HepG2 (cell line): ENCODE data around the gene IMP3. TPM values are rescaled to one million over a fixed set of nuclear protein-coding genes. Genes with fewer than 3 reads are reported as not detected.

Source experiments
- ATAC-seq: fragments of 200-7000 bp; cut with Tn5 transposase; 3 replicates; pipeline ENCODE4 v1.9.1; 2020; ENCODE audit warnings: mild to moderate bottlenecking, moderate library complexity
- BruUV-seq: library from RNA; stranded (reverse); fragments of 400-500 nt; replicated peaks from 2 replicates; lab custom pipeline; 2021; lab: Mats Ljungman, UMichigan
- CTCF ChIA-PET: fragments of 300-600 bp; formaldehyde crosslinking; extraction: SDS; loops from one replicate; lab custom pipeline; 2021; ENCODE audit warnings: low total read pairs, inconsistent platforms, low intra/inter-chr PET ratio; lab: Yijun Ruan, JAX
- POLR2A ChIA-PET: fragments of 350-600 bp; sonication (Branson Sonifier 250); formaldehyde crosslinking; loops from one replicate; lab custom pipeline; 2020; ENCODE audit warnings: antibody characterized with exemption, inconsistent platforms; lab: Yijun Ruan, JAX
- DNase-seq: peaks from one replicate; pipeline ENCODE4 v3.0.0-alpha.2; 2015; ENCODE audit warnings: low spot score
- FAIRE-seq: peaks from 3 replicates; lab custom pipeline; 2011; peaks lifted over from hg19 to GRCh38; lab: Jason Lieb, UNC
- H2AFZ ChIP-seq: one replicate; pipeline ENCODE4 v1.6.1; 2011; ENCODE audit warnings: low read length, inconsistent platforms
- H3K27ac ChIP-seq: fragments of 300-600 bp; 3 replicates; pipeline ENCODE4 v1.8.0; 2011; ENCODE audit warnings: mixed run types, mild to moderate bottlenecking, mixed read lengths, low read length, inconsistent platforms; ENCODE audit not compliant: insufficient read depth; ENCODE audit errors: extremely low read length
- H3K27me3 ChIP-seq, 2 experiments: fragments of 200-600 bp in 1 of 2; 2 replicates in 1 of 2; 3 replicates in 1 of 2; pipeline versions ENCODE4 v1.6.0 to v1.8.0; 2011; ENCODE audit warnings: low read length in 2 of 2, mild to moderate bottlenecking in 2 of 2, moderate library complexity in 2 of 2, inconsistent platforms in 1 of 2; ENCODE audit not compliant: insufficient read depth in 2 of 2, control insufficient read depth in 1 of 2
- H3K36me3 ChIP-seq, 2 experiments: fragments of 200-600 bp in 1 of 2; replicated peaks in 1 of 2; 2 replicates in 1 of 2; 3 replicates in 1 of 2; pipeline versions ENCODE4 v1.5.1 to v1.8.0; 2011; ENCODE audit warnings: low read length in 2 of 2, inconsistent platforms in 1 of 2; ENCODE audit not compliant: insufficient read depth in 2 of 2, control insufficient read depth in 1 of 2
- H3K4me1 ChIP-seq: 2 replicates; pipeline ENCODE4 v1.5.1; 2012; ENCODE audit warnings: low read length, inconsistent platforms; ENCODE audit not compliant: insufficient read depth
- H3K4me2 ChIP-seq: 2 replicates; pipeline ENCODE4 v1.6.0; 2011; ENCODE audit warnings: low read depth, low read length, inconsistent platforms
- H3K4me3 ChIP-seq, 3 experiments: fragments of 200-600 bp in 1 of 3; sonication (generic), shearing (Covaris generic) in 1 of 3; replicated peaks in 1 of 3; 2 replicates each; pipeline ENCODE4 v1.5.1; 2011 to 2016; ENCODE audit warnings: low read length in 3 of 3, inconsistent platforms in 2 of 3, low read depth in 2 of 3, mild to moderate bottlenecking in 2 of 3, control low read depth in 1 of 3, mixed read lengths in 1 of 3; ENCODE audit not compliant: insufficient read depth in 1 of 3
- H3K79me2 ChIP-seq: one replicate; pipeline ENCODE4 v1.6.1; 2011; ENCODE audit warnings: low read length, inconsistent platforms; ENCODE audit not compliant: insufficient read depth
- H3K9ac ChIP-seq: 2 replicates; pipeline ENCODE4 v1.6.0; 2011; ENCODE audit warnings: mild to moderate bottlenecking, low read depth, low read length, inconsistent platforms; ENCODE audit not compliant: insufficient read depth
- H3K9me3 ChIP-seq: 2 replicates; pipeline ENCODE4 v1.5.1; 2012; ENCODE audit warnings: mild to moderate bottlenecking, low read length
- H4K20me1 ChIP-seq: 2 replicates; pipeline ENCODE4 v1.6.0; 2011; ENCODE audit warnings: inconsistent platforms, mild to moderate bottlenecking, low read length, moderate library complexity; ENCODE audit not compliant: insufficient read depth
- CHD2 ChIP-seq: IDR thresholded peaks from 2 replicates; pipeline ENCODE4 v1.6.1; 2011; ENCODE audit warnings: low read depth, low read length, improper control_type of control experiment
- ELF3 ChIP-seq: IDR thresholded peaks from 2 replicates; pipeline ENCODE4 v1.6.1; 2016; ENCODE audit warnings: missing genetic modification reagents, missing compliant biosample characterization
- FOXJ3 ChIP-seq: sonication (generic); formaldehyde crosslinking; IDR thresholded peaks from 2 replicates; pipeline ENCODE4 v1.4.0; 2020; ENCODE audit warnings: missing genetic modification reagents, mild to moderate bottlenecking, borderline replicate concordance
- KMT2B ChIP-seq: IDR thresholded peaks from 2 replicates; pipeline ENCODE4 v1.6.1; 2016; ENCODE audit warnings: missing genetic modification reagents, missing compliant biosample characterization
- MED13 ChIP-seq: sonication (generic); formaldehyde crosslinking; IDR thresholded peaks from 2 replicates; pipeline ENCODE4 v1.5.0; 2020; ENCODE audit warnings: missing genetic modification reagents
- NFATC3 ChIP-seq: sonication (generic); formaldehyde crosslinking; IDR thresholded peaks from 2 replicates; pipeline ENCODE4 v1.5.1; 2020; ENCODE audit warnings: mild to moderate bottlenecking, missing genetic modification reagents
- NFRKB ChIP-seq: fragments of 450-650 bp; IDR thresholded peaks from 2 replicates; pipeline ENCODE4 v1.6.1; 2017
- PRDM15 ChIP-seq: sonication (generic); formaldehyde crosslinking; IDR thresholded peaks from 2 replicates; pipeline ENCODE4 v1.4.0; 2020; ENCODE audit warnings: missing genetic modification reagents
- TOE1 ChIP-seq: sonication (generic); formaldehyde crosslinking; IDR thresholded peaks from 2 replicates; pipeline ENCODE4 v1.4.0; 2020; ENCODE audit warnings: mild to moderate bottlenecking, missing genetic modification reagents
- ZNF20 ChIP-seq: sonication (generic); formaldehyde crosslinking; IDR thresholded peaks from 2 replicates; pipeline ENCODE4 v1.4.0; 2020; ENCODE audit warnings: mild to moderate bottlenecking, moderate library complexity, missing genetic modification reagents
- ZXDC ChIP-seq: sonication (generic); formaldehyde crosslinking; IDR thresholded peaks from 2 replicates; pipeline ENCODE4 v1.5.0; 2020; ENCODE audit warnings: mild to moderate bottlenecking, missing genetic modification reagents
- WGBS: methylation state at CpG from one replicate; pipeline ENCODE4 v1.1.6; 2017; ENCODE audit warnings: low lambda C conversion rate; 5-methylcytosine and 5-hydroxymethylcytosine counted together
- in situ Hi-C: cut with HindIII; loops from 2 replicates; pipeline ENCODE4 v1.10.0; 2017; ENCODE audit warnings: low pct_unique_long_range_greater_than_20kb; ENCODE audit not compliant: extremely low pct_ligation_motif_present
- intact Hi-C: fragments of 100-400 bp; cut with micrococcal nuclease; formaldehyde crosslinking; loops from one replicate; pipeline ENCODE4 v1.10.0; 2022; ENCODE audit not compliant: unreplicated experiment
- polyA plus RNA-seq, 8 experiments: library from polyadenylated mRNA; depleted of rRNA in 3 of 8; stranded (reverse) in 7 of 8; unstranded in 1 of 8; fragments of >200 nt; fragmentation: Illumina TruSeq in 4 of 8; extraction: Trizol in 4 of 8; gene quantifications; 2 replicates each; pipeline versions ENCODE4 v1.2.1 to v1.2.3, GENCODE V29; 2011 to 2016; ENCODE audit warnings: low read depth in 4 of 8, missing spikeins in 1 of 8, mixed read lengths in 1 of 8; ENCODE audit not compliant: insufficient read depth in 1 of 8
- total RNA-seq, 5 experiments: library from RNA; depleted of rRNA; stranded (reverse); fragments of >200 nt; fragmentation: Illumina TruSeq; extraction: Trizol; gene quantifications; 2 replicates each; pipeline ENCODE4 v1.2.3, GENCODE V29; 2016; ENCODE audit warnings: low read depth in 1 of 5
- TF ChIP-seq, protein P1 (sequence below): sonication (generic); formaldehyde crosslinking; IDR thresholded peaks from 2 replicates; pipeline ENCODE4 v1.8.0; 2022; ENCODE audit warnings: low read depth, missing genetic modification reagents

IMP3 gene
- total and polyA plus RNA-seq, 2 of the 13 experiments (the other 11 are each of a cell fraction or from before 2014, with no cell fraction given): 38.3 to 143 TPM

DNA sequence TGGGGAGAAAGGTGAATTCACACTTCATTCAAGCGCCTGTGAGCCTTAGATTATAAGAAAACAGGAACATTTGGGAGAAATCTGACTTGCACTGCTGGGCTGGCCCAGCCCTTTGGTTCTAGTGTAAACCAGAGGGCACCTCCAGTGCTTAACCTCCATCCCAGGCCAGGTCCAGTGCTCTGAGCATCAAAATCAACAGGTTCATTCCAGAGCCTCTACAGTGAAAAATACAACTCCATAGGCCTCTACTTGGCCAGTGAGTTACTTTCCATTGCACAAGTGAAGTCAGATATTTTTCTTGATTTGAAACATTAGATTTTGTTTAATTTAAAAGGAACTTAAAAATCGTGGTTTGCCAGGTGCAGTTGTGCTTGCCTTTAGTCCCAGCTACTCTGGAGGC, 17.5 kb downstream of the IMP3 start:
- in situ Hi-C loops: no loop called here

More for the DNA sequence above, 17.5 kb downstream of the IMP3 start:
- Histone ChIP-seq H3K4me1 (peaks cover 13% of the 10 kb centered on the region), H3K27me3 (no peaks in the 10 kb centered on the region; a peak in 1 of 5 replicates), H3K4me2 (no peak overlapping the region), H3K27ac (no peak overlapping the region), H3K36me3 (peaks cover 2 to 18% of the 10 kb centered on the region in 2 experiments; a peak in 4 of 5 replicates), H3K9me3 (no peaks in the 10 kb centered on the region), H2AFZ (no peak overlapping the region), H3K79me2 (no peaks in the 10 kb centered on the region), H4K20me1 (no peaks in the 10 kb centered on the region), H3K4me3 (no peak overlapping the region), H3K9ac (no peak overlapping the region)
- 80% methylated on average over 2 of the region's 2 CpGs for WGBS
- ChIA-PET POLR2A (no interaction called here), CTCF (no interaction called here)
- FAIRE-seq (no peak), DNase-seq (no peak), ATAC-seq (no peak)
- intact Hi-C loops: no loop called here
- TF ChIP-seq FOXJ3 (CRISPR knock-in tag) (no peak), ZNF20 (no peak), NFATC3 (CRISPR knock-in tag) (no peak), PRDM15 (CRISPR knock-in tag) (no peak), ZXDC (no peak), TOE1 (no peak), ELF3 (CRISPR knock-in tag) (no peak), KMT2B (CRISPR knock-in tag) (no peak), MED13 (CRISPR knock-in tag) (no peak), NFRKB (no peak), CHD2 (no peak)
- TF ChIP-seq, protein P1, sequence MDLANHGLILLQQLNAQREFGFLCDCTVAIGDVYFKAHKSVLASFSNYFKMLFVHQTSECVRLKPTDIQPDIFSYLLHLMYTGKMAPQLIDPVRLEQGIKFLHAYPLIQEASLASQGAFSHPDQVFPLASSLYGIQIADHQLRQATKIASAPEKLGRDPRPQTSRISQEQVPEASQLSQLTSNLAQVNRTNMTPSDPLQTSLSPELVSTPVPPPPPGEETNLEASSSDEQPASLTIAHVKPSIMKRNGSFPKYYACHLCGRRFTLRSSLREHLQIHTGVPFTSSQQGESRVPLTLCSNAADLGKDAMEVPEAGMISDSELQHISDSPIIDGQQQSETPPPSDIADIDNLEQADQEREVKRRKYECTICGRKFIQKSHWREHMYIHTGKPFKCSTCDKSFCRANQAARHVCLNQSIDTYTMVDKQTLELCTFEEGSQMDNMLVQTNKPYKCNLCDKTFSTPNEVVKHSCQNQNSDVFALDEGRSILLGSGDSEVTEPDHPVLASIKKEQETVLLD (CRISPR knock-in tag): no peak
- BruUV-seq: no TSS peak
